Gastrocnemius medialis (tissue), 4 donors: Measurements from ENCODE around the gene BNC2. TPM values are rescaled to one million over a fixed set of nuclear protein-coding genes. Genes with fewer than 3 reads are reported as not detected.
A peak's percentile ranks its signal among the peaks of the same experiment; 100 is the strongest.

Source experiments
- ATAC-seq, 2 donors: fragments of 150-250 bp; one replicate each; pipeline ENCODE4 v1.9.1; 2016
- DNase-seq, 2 donors: peaks; one replicate each; pipeline ENCODE4 v3.0.0-alpha.2; 2019
- H3K27ac ChIP-seq, 4 donors: fragments of 200-600 bp; sonication (generic); 1 replicate in 1 of 4; 2 replicates in 3 of 4; pipeline ENCODE4 v1.5.1; 2016 to 2018; ENCODE audit warnings: mild to moderate bottlenecking in 2 of 4, moderate library complexity in 1 of 4
- H3K27me3 ChIP-seq, 3 donors: fragments of 200-600 bp; sonication (generic) in 2 of 3; 1 replicate in 1 of 3; 2 replicates in 2 of 3; pipeline versions ENCODE4 v1.5.1 to v1.6.0; 2016 to 2019; ENCODE audit warnings: mild to moderate bottlenecking in 1 of 3, moderate library complexity in 1 of 3
- H3K36me3 ChIP-seq, 2 donors: fragments of 200-600 bp; sonication (generic) in 1 of 2; one replicate each; pipeline ENCODE4 v1.5.1; 2017 to 2018
- H3K4me1 ChIP-seq, 2 donors: fragments of 200-600 bp; sonication (generic) in 1 of 2; one replicate each; pipeline ENCODE4 v1.5.1; 2016 to 2017; ENCODE audit warnings: mild to moderate bottlenecking in 2 of 2
- H3K4me3 ChIP-seq, 4 donors: fragments of 200-600 bp; sonication (generic) in 3 of 4; 1 replicate in 1 of 4; 2 replicates in 3 of 4; pipeline ENCODE4 v1.5.1; 2016 to 2019; ENCODE audit warnings: mild to moderate bottlenecking in 2 of 4
- H3K9me3 ChIP-seq, 3 donors: fragments of 200-600 bp; sonication (generic) in 2 of 3; 1 replicate in 1 of 3; 2 replicates in 2 of 3; pipeline ENCODE4 v1.5.1; 2016 to 2019
- POLR2A ChIP-seq, 2 donors: fragments of 450-650 bp; IDR thresholded peaks; one replicate each; pipeline ENCODE4 v1.6.1; 2017; ENCODE audit warnings: antibody characterized with exemption in 2 of 2, mild to moderate bottlenecking in 2 of 2, moderate library complexity in 2 of 2
- in situ Hi-C, 4 donors: fragments of 200-750 bp; cut with MboI; loops; one replicate each; pipeline versions ENCODE4 v1.15.0 to v1.8.0; 2017; ENCODE audit warnings: low sequenced_read_pairs in 4 of 4
- intact Hi-C: fragments of 100-400 bp; cut with DNase I; formaldehyde crosslinking; loops from one replicate; pipeline ENCODE4 v1.15.1; 2023; ENCODE audit warnings: low total_unique reads
- total RNA-seq, 4 donors: library from RNA; depleted of rRNA; stranded (reverse); fragments of >200 nt; gene quantifications; one replicate each; pipeline versions ENCODE4 v1.1.0 to v1.2.3, GENCODE V29; 2016
- TF ChIP-seq, protein P1 (sequence below), 5 experiments: fragments of 450-650 bp in 3 of 5; fragments of 200-600 bp in 2 of 5; sonication (generic) in 2 of 5; IDR thresholded peaks in 4 of 5; conservative IDR thresholded peaks in 1 of 5; 1 replicate in 4 of 5; 2 replicates in 1 of 5; pipeline ENCODE4 v1.5.1; 2016 to 2019; ENCODE audit warnings: antibody characterized with exemption in 5 of 5, mild to moderate bottlenecking in 3 of 5, moderate library complexity in 3 of 5

The BNC2 gene
- total RNA-seq, 4 donors from 2014 or later, result 40.9 to 122 (median 68.7) TPM

DNA sequence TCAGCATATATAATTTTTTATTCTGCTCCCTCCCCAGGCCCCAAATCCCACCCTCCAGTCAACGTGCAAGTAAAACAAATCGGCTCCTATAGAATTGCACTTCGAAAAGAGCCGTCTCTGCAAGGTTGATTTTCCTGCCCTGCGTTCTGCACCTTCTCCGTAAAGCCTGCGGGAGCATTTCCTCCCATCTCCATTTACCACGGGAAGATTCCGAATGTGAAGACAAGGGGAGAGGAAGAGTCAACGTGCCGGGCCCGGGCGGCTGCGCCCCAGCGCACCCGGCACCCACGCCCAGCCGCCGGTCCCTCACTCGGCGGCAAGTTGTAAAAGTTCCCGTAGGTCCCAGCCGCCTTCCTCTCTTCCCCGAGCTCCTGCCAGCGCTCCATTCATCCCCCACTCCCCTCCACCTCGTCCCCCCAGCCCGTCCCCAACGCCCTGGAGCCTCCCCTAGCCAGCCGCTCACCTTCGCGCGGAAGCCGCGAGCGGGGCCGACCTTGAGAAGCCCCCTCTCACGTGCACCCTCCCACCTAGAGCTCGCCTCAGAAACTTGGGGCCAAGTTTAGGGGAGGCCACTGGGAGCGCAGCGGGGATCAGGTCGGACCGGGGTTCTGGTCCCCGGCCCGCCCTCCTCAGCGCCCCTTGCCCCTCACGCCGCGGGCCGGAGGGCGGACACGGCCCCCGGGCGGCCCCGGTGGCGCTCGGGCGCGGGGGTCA lies 431 bp downstream of the BNC2 start:
- peak overlapping the region; percentile 71 to 85 (median 76) for H3K4me3 ChIP-seq
- in situ Hi-C loops (loop anchor here in 1 of 4 donors (5.0 to 10.0 kb wide), 2 partner anchors 148 to 245 kb away; no protein-coding TSS in a partner anchor), intact Hi-C loops (loop anchor here (2.0 to 10.0 kb wide), 7 partner anchors 43 to 675 kb away; partner anchors contain the start of gene CNTLN)
- no peaks in the 10 kb centered on the region for H3K36me3 ChIP-seq
- TF ChIP-seq POLR2A (IDR thresholded peaks at IDR 0.05), result no peak
- TF ChIP-seq, protein P1, sequence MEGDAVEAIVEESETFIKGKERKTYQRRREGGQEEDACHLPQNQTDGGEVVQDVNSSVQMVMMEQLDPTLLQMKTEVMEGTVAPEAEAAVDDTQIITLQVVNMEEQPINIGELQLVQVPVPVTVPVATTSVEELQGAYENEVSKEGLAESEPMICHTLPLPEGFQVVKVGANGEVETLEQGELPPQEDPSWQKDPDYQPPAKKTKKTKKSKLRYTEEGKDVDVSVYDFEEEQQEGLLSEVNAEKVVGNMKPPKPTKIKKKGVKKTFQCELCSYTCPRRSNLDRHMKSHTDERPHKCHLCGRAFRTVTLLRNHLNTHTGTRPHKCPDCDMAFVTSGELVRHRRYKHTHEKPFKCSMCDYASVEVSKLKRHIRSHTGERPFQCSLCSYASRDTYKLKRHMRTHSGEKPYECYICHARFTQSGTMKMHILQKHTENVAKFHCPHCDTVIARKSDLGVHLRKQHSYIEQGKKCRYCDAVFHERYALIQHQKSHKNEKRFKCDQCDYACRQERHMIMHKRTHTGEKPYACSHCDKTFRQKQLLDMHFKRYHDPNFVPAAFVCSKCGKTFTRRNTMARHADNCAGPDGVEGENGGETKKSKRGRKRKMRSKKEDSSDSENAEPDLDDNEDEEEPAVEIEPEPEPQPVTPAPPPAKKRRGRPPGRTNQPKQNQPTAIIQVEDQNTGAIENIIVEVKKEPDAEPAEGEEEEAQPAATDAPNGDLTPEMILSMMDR (IDR thresholded peaks at IDR 0.05 in 4 of 5, conservative IDR thresholded peaks at IDR 0.05 in 1 of 5), result no peak
- H3K27ac ChIP-seq, result peak overlapping the region; percentile 80 to 90 (median 84)
- DNase-seq (no peak), ATAC-seq (peak; percentile 23 to 29)
- H3K27me3 ChIP-seq, result peaks cover 0 to 4% (median 0%) of the 10 kb centered on the region in 3 donors
- peaks cover 3 to 9% of the 10 kb centered on the region in 2 donors for H3K4me1 ChIP-seq
- H3K9me3 ChIP-seq, result no peaks in the 10 kb centered on the region

DNA sequence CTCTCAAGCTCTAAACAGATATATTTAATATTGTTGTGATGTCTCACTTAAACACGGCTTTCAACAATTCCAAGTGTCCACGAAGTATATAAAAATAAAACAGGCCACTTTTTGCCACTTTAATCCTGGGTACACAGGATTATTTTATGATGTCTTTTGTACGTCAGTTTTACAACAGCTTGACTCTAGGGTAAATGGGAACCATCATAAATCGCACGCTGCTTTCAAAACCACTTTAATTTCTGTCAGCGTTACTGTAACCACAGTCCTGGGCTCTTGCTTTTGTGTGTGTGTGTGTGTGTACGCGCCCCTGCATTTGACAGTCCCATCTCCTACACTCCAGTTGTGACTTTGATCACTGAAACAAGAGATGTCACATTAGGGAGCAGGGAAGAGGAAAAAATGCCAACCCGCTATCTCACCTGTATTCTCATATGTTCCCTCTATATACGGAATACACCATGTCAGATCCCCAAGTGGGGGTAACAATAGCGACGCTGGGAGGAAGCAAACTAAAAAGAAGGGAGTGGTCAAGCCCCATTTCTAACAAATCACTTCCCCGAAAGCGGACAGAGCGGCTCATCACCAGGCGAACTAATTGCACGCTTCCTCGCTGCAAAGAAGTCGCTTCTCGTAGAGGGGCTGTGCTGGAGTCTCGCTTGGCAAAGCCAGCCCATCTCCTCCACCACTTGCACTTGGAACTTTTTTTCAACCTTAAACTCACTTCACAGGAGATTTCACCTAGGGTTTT lies 1.2 kb downstream of the BNC2 start:
- Histone ChIP-seq H3K27ac (peak overlapping the region; percentile 80 to 90 (median 84)), H3K4me1 (peaks cover 4 to 15% of the 10 kb centered on the region in 2 donors), H3K9me3 (no peaks in the 10 kb centered on the region), H3K36me3 (no peaks in the 10 kb centered on the region), H3K4me3 (peak overlapping the region; percentile 71 to 85 (median 76)), H3K27me3 (peaks cover 0 to 4% (median 0%) of the 10 kb centered on the region in 3 donors)
- TF ChIP-seq POLR2A (IDR thresholded peaks at IDR 0.05), result peak in 1 of 2 donors; percentile 13
- TF ChIP-seq, protein P1 (IDR thresholded peaks at IDR 0.05 in 4 of 5, conservative IDR thresholded peaks at IDR 0.05 in 1 of 5), result no peak
- ATAC-seq, result peak in 1 of 2 donors; percentile 28
- intact Hi-C loops (loop anchor here (5.0 to 10.0 kb wide), 4 partner anchors 148 to 675 kb away; partner anchors contain the start of gene CNTLN), in situ Hi-C loops (loop anchor here in 1 of 4 donors (5.0 to 10.0 kb wide), 2 partner anchors 147 to 245 kb away; no protein-coding TSS in a partner anchor)
- no peak for DNase-seq

GRCh38 chr9:16868701-16869100 lies 1.8 kb downstream of the BNC2 start:
- H3K9me3 ChIP-seq, result no peaks in the 10 kb centered on the region
- TF ChIP-seq, protein P1 (IDR thresholded peaks at IDR 0.05 in 4 of 5, conservative IDR thresholded peaks at IDR 0.05 in 1 of 5), result no peak
- TF ChIP-seq POLR2A (IDR thresholded peaks at IDR 0.05), result no peak
- intact Hi-C loops (loop anchor here (5.0 to 10.0 kb wide), 4 partner anchors 149 to 674 kb away; partner anchors contain the start of gene CNTLN), in situ Hi-C loops (loop anchor here in 1 of 4 donors (5.0 to 10.0 kb wide), 2 partner anchors 146 to 244 kb away; no protein-coding TSS in a partner anchor)
- no peaks in the 10 kb centered on the region for H3K36me3 ChIP-seq
- H3K27me3 ChIP-seq, result peaks cover 0 to 4% (median 0%) of the 10 kb centered on the region in 3 donors
- H3K4me3 ChIP-seq, result peak overlapping the region in 3 of 4 donors; percentile 74 to 85 (median 78)
- DNase-seq (no peak), ATAC-seq (no peak)
- peak overlapping the region; percentile 80 to 90 (median 84) for H3K27ac ChIP-seq
- peaks cover 6 to 21% of the 10 kb centered on the region in 2 donors for H3K4me1 ChIP-seq

DNA sequence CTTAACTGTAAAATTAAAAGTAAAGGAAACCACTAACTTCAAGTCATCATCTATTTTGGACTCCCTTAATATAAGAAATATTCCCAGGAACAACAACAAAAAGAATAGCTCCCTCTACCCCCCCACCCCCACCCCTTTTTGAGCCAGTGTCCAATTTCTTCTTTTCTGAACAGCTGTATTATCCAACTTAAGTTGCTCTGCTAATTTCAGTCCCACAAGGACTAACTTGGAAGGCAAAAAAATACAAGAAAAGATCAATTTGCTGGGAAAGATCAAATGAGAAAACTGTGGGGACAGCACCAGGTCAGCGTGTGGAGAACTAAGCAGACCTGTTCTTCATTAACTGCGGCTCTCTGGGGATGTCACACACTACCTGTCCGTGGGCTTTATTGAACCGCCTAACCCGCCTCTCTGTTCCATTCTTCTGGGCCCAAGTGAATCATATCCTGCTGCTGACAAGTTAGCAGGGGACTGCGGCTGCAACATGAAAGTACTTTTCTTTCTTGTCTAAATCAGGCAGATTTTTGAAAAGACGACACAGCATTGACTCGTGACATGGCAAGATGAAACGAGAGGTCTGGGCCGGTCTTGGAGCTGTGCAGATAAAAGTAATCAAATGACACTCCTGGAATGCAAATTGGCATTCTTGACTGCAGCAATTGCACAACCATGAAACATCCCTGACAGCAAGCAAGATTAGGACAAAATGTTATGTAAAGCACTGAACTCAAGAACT lies 2.7 kb downstream of the BNC2 start:
- in situ Hi-C loops, result loop anchor here in 1 of 4 donors (5.0 to 10.0 kb wide), 2 partner anchors 145 to 243 kb away; no protein-coding TSS in a partner anchor
- no peak for TF ChIP-seq POLR2A (IDR thresholded peaks at IDR 0.05)
- TF ChIP-seq, protein P1 (IDR thresholded peaks at IDR 0.05 in 4 of 5, conservative IDR thresholded peaks at IDR 0.05 in 1 of 5), result no peak

More for the DNA sequence above, 2.7 kb downstream of the BNC2 start:
- H3K27ac ChIP-seq, result peak overlapping the region; percentile 80 to 90 (median 84)
- H3K4me3 ChIP-seq, result peak overlapping the region; percentile 19 to 85 (median 57)
- no peaks in the 10 kb centered on the region for H3K36me3 ChIP-seq
- intact Hi-C loops, result loop anchor here (5.0 to 10.0 kb wide), 4 partner anchors 150 to 673 kb away; partner anchors contain the start of gene CNTLN
- DNase-seq, result peak; percentile 10 to 29
- peaks cover 6 to 22% of the 10 kb centered on the region in 2 donors for H3K4me1 ChIP-seq
- H3K27me3 ChIP-seq, result peaks cover 0 to 4% (median 0%) of the 10 kb centered on the region in 3 donors
- H3K9me3 ChIP-seq, result no peaks in the 10 kb centered on the region
- ATAC-seq, result peak in 1 of 2 donors; percentile 12
